ENCODE data around the gene BCAT1.

The BCAT1 gene

DNA sequence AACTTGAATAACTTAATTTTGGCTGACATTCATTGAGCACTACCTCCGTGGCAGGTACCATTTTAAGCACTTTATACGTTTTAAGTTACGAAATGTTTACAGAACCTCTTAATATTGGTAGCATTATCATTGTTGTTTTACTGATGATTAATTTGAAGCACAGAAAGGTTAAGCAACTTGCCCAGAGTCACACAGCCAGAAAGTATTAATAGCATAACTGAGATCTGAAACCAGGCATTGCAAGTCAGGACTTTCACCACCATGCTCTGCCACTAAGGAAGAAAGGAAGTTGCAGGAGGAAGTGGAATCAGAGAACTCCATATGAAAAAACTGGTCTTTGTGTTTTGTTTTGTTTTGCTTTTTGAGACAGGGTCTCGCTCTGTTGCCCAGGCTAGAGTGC, 28.2 kb upstream of the BCAT1 start:
- TF ChIP-seq, protein P1, sequence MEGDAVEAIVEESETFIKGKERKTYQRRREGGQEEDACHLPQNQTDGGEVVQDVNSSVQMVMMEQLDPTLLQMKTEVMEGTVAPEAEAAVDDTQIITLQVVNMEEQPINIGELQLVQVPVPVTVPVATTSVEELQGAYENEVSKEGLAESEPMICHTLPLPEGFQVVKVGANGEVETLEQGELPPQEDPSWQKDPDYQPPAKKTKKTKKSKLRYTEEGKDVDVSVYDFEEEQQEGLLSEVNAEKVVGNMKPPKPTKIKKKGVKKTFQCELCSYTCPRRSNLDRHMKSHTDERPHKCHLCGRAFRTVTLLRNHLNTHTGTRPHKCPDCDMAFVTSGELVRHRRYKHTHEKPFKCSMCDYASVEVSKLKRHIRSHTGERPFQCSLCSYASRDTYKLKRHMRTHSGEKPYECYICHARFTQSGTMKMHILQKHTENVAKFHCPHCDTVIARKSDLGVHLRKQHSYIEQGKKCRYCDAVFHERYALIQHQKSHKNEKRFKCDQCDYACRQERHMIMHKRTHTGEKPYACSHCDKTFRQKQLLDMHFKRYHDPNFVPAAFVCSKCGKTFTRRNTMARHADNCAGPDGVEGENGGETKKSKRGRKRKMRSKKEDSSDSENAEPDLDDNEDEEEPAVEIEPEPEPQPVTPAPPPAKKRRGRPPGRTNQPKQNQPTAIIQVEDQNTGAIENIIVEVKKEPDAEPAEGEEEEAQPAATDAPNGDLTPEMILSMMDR (conservative IDR thresholded peaks at IDR 0.05; ENCODE audit: low read depth, low read length), result no peak
- H3K4me3 ChIP-seq (ENCODE audit: low read length), result no peak overlapping the region
- DNase-seq (ENCODE audit: low read depth), result no peak

DNA sequence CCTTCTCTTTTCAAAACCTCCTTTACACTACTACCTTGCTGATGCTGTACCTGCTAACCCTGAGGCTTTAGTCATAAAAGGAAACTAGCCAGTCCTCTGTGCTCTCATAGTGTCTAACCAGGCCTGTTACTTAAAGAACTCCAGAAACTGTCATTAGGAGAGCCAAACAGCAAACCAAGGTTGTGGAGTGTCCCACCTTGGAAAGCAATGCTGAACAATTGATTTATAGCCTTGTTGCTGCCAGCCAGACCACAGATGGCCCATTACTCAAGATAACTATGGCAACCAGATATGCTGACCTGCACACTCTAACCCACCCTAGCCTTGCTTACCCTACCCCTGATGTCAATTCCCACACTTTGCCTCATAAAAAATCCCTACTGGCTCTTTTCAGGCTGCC, 26.5 kb upstream of the BCAT1 start:
- DNase-seq (ENCODE audit: low read depth), result no peak
- no peak overlapping the region for H3K4me3 ChIP-seq (ENCODE audit: low read length)
- TF ChIP-seq, protein P1 (conservative IDR thresholded peaks at IDR 0.05; ENCODE audit: low read depth, low read length), result no peak

DNA sequence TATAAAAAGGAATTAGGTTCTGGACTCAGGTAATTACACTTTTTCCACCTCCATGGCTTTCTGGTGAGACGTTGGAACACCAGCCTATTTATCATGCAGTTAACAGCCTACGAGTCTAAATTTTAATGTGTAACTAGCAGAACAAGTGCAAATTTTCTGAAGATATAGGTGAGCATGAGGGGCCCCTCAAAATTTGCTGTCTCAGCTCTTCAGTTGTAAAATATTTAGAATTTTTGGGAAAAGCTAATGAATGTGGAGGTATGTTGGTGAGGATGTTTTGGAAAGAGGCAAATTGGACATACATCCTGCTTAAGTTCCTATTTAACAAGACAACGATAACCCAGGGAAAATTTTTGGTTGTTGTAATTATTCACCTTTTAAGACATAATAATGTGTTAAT, 25.3 kb upstream of the BCAT1 start:
- TF ChIP-seq, protein P1 (conservative IDR thresholded peaks at IDR 0.05; ENCODE audit: low read depth, low read length), result no peak
- no peak for DNase-seq (ENCODE audit: low read depth)

DNA sequence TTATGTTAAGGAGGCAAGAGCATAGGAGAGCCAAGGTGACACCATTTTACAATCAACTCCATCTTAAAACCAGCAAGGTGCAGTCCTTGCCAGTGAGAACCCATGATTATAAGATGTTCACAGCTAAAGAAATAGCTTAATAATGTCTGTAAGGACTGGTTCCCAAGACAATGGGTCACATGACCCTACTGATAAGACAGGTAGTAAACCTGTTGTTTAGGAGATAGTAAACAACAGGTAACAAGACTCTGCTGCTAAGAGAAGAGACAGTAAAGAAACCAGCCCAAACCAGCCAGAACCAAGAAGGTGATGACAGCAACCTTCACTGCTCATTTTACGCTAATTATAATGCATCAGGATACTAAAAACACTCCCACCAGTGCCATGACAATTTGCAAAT, 23.2 kb upstream of the BCAT1 start:
- TF ChIP-seq, protein P1 (conservative IDR thresholded peaks at IDR 0.05; ENCODE audit: low read depth, low read length), result no peak

More for the DNA sequence above, 25.3 kb upstream of the BCAT1 start:
- no peak overlapping the region for H3K4me3 ChIP-seq (ENCODE audit: low read length)

DNA sequence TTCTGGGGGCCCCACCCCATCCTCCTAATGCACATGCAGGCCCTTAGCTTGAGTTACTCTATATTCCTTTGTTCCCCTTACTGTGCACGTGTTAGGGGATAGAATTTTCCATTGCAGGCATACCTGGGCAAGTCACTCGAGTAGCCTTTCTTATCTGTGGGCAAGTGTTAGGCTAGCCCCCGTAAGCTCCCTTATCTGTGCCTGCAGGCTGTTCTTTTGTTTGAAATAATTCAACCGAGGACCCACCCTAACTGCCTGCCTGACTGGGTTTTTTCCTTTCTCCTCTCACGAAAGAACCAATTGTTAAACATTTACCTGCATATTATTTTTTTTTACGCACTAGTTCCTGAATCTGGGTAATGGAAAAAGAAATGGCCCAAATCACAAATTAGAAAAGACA, 21.3 kb upstream of the BCAT1 start:
- DNase-seq (ENCODE audit: low read depth), result no peak
- no peak overlapping the region for H3K4me3 ChIP-seq (ENCODE audit: low read length)
- TF ChIP-seq, protein P1 (conservative IDR thresholded peaks at IDR 0.05; ENCODE audit: low read depth, low read length), result no peak

More for the DNA sequence above, 23.2 kb upstream of the BCAT1 start:
- no peak for DNase-seq (ENCODE audit: low read depth)
- no peak overlapping the region for H3K4me3 ChIP-seq (ENCODE audit: low read length)

DNA sequence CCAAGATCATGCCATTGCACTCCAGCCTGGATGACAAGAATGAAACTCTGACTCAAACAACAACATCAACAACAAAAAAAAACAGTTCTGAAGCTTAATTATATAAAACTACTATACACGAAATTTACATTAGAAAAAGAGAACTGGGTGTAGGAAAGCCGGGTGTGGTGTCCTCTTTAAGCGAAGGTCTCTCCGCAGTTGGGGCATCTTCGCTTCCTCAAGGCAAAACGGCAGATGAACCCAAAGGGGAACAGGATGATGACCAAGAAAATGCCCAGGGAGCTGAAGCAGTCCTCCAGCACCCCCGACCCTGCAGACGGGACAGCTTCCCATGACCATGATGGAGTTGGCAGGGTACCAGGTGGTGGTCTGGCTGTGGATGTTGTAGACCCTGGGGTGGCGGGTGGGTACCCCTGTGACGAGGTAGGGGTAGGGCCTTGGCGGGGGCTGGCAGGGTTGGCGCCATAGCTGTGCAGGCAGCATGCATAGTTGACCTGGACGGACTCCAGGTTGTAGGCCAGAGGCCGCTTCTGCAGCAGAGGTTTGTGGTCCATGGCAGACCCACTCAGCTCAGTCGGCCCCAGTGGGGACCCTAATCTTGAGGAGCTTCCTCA, 18.2 kb upstream of the BCAT1 start:
- H3K4me3 ChIP-seq (ENCODE audit: low read length), result no peak overlapping the region
- no peak for DNase-seq (ENCODE audit: low read depth)
- TF ChIP-seq, protein P1 (conservative IDR thresholded peaks at IDR 0.05; ENCODE audit: low read depth, low read length), result no peak

DNA sequence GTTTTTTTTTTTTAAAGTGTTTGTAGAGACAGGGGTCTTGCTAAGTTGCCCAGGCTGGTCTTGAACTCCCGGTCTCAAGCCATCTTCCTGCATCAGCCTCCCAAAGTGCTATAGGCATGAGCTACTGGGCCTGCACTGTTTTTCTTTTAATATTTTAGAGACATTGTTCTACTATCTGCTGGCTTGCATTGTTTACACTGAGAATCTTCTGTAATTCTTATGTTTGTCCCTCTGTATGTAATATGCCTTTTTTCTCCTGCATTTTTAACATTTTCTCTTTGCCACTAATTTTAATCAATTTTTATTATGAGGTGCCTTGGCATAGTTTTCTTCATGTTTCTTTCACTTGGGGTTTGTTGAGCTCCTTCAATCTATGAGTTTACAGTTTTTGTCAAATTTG, 15.4 kb upstream of the BCAT1 start:
- H3K4me3 ChIP-seq (ENCODE audit: low read length), result no peak overlapping the region
- TF ChIP-seq, protein P1 (conservative IDR thresholded peaks at IDR 0.05; ENCODE audit: low read depth, low read length), result no peak
- DNase-seq (ENCODE audit: low read depth), result no peak

Measured in retinal pigment epithelial cell (primary cell).